ENCODE results near the gene PEAK1. TPM values are rescaled to one million over a fixed set of nuclear protein-coding genes. Genes with fewer than 3 reads are reported as not detected.

Gene PEAK1
- total RNA-seq, 4 donors from 2014 or later, result 14.5 to 31.1 (median 25.9) TPM

GRCh38 chr15:77336006-77336405, 83.9 kb downstream of the PEAK1 start:
- Histone ChIP-seq H3K4me1 (peaks cover 2% of the 10 kb centered on the region), H3K4me3 (no peak overlapping the region), H3K27me3 (no peaks in the 10 kb centered on the region), H3K36me3 (no peaks in the 10 kb centered on the region), H3K9me3 (no peaks in the 10 kb centered on the region), H3K27ac (no peak overlapping the region)
- TF ChIP-seq, protein P1, sequence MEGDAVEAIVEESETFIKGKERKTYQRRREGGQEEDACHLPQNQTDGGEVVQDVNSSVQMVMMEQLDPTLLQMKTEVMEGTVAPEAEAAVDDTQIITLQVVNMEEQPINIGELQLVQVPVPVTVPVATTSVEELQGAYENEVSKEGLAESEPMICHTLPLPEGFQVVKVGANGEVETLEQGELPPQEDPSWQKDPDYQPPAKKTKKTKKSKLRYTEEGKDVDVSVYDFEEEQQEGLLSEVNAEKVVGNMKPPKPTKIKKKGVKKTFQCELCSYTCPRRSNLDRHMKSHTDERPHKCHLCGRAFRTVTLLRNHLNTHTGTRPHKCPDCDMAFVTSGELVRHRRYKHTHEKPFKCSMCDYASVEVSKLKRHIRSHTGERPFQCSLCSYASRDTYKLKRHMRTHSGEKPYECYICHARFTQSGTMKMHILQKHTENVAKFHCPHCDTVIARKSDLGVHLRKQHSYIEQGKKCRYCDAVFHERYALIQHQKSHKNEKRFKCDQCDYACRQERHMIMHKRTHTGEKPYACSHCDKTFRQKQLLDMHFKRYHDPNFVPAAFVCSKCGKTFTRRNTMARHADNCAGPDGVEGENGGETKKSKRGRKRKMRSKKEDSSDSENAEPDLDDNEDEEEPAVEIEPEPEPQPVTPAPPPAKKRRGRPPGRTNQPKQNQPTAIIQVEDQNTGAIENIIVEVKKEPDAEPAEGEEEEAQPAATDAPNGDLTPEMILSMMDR (IDR thresholded peaks at IDR 0.05), result no peak
- TF ChIP-seq POLR2AphosphoS5 (IDR thresholded peaks at IDR 0.05) (no peak), EP300 (IDR thresholded peaks at IDR 0.05) (no peak), POLR2A (IDR thresholded peaks at IDR 0.05) (no peak)
- 86% methylated on average over 2 of the region's 2 CpGs for WGBS
- DNase-seq (ENCODE audit: low spot score in 2 of 2), result no peak

- no peaks in the 10 kb centered on the region for H3K9me3 ChIP-seq
- no peaks in the 10 kb centered on the region for H3K36me3 ChIP-seq
- H3K4me1 ChIP-seq, result peaks cover 2% of the 10 kb centered on the region
- DNase-seq (ENCODE audit: low spot score in 2 of 2), result no peak
- TF ChIP-seq, protein P1 (IDR thresholded peaks at IDR 0.05), result no peak
- TF ChIP-seq POLR2AphosphoS5 (IDR thresholded peaks at IDR 0.05), result no peak
- TF ChIP-seq POLR2A (IDR thresholded peaks at IDR 0.05), result no peak
- TF ChIP-seq EP300 (IDR thresholded peaks at IDR 0.05), result no peak
- H3K27ac ChIP-seq, result no peak overlapping the region
- H3K4me3 ChIP-seq, result no peak overlapping the region
- WGBS, result 71% methylated on average over 4 of the region's 4 CpGs
- H3K27me3 ChIP-seq, result no peaks in the 10 kb centered on the region
These were observed 84.6 kb downstream of the PEAK1 start for GRCh38 chr15:77335298-77335697.

- TF ChIP-seq, protein P1 (IDR thresholded peaks at IDR 0.05), result no peak
- TF ChIP-seq POLR2A (IDR thresholded peaks at IDR 0.05), result no peak
- no peak for TF ChIP-seq POLR2AphosphoS5 (IDR thresholded peaks at IDR 0.05)
- no peak for TF ChIP-seq EP300 (IDR thresholded peaks at IDR 0.05)
- H3K36me3 ChIP-seq, result no peaks in the 10 kb centered on the region
- WGBS, result 90% methylated on average over 2 of the region's 2 CpGs
- H3K4me1 ChIP-seq, result peaks cover 16% of the 10 kb centered on the region
- no peaks in the 10 kb centered on the region for H3K27me3 ChIP-seq
- no peak for DNase-seq (ENCODE audit: low spot score in 2 of 2)
- H3K4me3 ChIP-seq, result no peak overlapping the region
- no peak overlapping the region for H3K27ac ChIP-seq
- no peaks in the 10 kb centered on the region for H3K9me3 ChIP-seq
These were observed 86.7 kb downstream of the PEAK1 start for GRCh38 chr15:77333166-77333565.

DNA sequence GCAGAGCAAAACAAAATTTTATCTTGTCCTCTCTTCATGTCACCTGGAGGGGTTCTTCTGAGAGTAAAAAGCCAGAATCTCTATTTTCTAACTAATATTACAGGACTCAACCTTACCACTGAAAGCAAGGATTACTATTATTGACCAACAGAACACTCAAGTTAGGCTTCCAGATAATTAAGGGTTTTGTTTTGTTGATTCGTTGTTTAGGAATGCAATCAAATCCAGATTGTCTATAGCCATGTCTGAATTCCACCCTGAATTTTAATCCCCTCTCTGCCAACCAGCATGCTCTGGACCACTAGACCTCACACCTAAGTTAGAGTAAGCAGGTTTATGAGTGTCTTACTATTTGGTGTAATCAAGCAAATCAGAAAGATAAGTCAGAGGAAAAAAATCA, 90.7 kb downstream of the PEAK1 start:
- 63% methylated on average over 1 of the region's 1 CpG for WGBS
- H3K27ac ChIP-seq, result no peak overlapping the region

GRCh38 chr15:77327844-77328529, 91.9 kb downstream of the PEAK1 start:
- Histone ChIP-seq H3K4me3 (no peak overlapping the region), H3K36me3 (no peaks in the 10 kb centered on the region), H3K27ac (no peak overlapping the region), H3K4me1 (peaks cover 21% of the 10 kb centered on the region), H3K9me3 (no peaks in the 10 kb centered on the region), H3K27me3 (no peaks in the 10 kb centered on the region)
- 82% methylated on average over 3 of the region's 3 CpGs for WGBS
- TF ChIP-seq POLR2A (IDR thresholded peaks at IDR 0.05), result no peak
- TF ChIP-seq EP300 (IDR thresholded peaks at IDR 0.05), result no peak
- TF ChIP-seq POLR2AphosphoS5 (IDR thresholded peaks at IDR 0.05), result no peak
- TF ChIP-seq, protein P1 (IDR thresholded peaks at IDR 0.05), result no peak
- no peak for DNase-seq (ENCODE audit: low spot score in 2 of 2)

More for the DNA sequence above, 90.7 kb downstream of the PEAK1 start:
- no peaks in the 10 kb centered on the region for H3K27me3 ChIP-seq
- no peak for DNase-seq (ENCODE audit: low spot score in 2 of 2)
- H3K9me3 ChIP-seq, result no peaks in the 10 kb centered on the region
- no peak overlapping the region for H3K4me3 ChIP-seq
- H3K36me3 ChIP-seq, result no peaks in the 10 kb centered on the region
- TF ChIP-seq POLR2A (IDR thresholded peaks at IDR 0.05) (no peak), POLR2AphosphoS5 (IDR thresholded peaks at IDR 0.05) (no peak), EP300 (IDR thresholded peaks at IDR 0.05) (no peak)
- TF ChIP-seq, protein P1 (IDR thresholded peaks at IDR 0.05), result no peak
- peaks cover 21% of the 10 kb centered on the region for H3K4me1 ChIP-seq

Measured in suprapubic skin (tissue), 4 donors.